Central memory CD4-positive, alpha-beta T cell (primary cell): Measurements from ENCODE around the gene TRIM41.
"Not testable (repeated sequence)": the region's sequence is repeated elsewhere in the genome, so short reads cannot be mapped to it uniquely, and the experiment has no call there.

ENCODE experiments used
- DNase-seq: peaks from one replicate; pipeline ENCODE4 v3.0.0; 2022

Gene TRIM41

GRCh38 chr5:181193656-181194055 lies 29.4 kb upstream of the TRIM41 start:
- no peak for DNase-seq

GRCh38 chr5:181194489-181195248 lies 28.4 kb upstream of the TRIM41 start:
- no peak for DNase-seq

GRCh38 chr5:181195249-181195761 lies 27.8 kb upstream of the TRIM41 start:
- DNase-seq: no peak

GRCh38 chr5:181197326-181197951 lies 25.6 kb upstream of the TRIM41 start:
- DNase-seq: no peak

GRCh38 chr5:181198106-181198685 lies 24.9 kb upstream of the TRIM41 start:
- DNase-seq: no peak

GRCh38 chr5:181198905-181199519 lies 24.1 kb upstream of the TRIM41 start:
- DNase-seq: no peak

- DNase-seq: no peak
These were observed 23.0 kb upstream of the TRIM41 start for GRCh38 chr5:181199881-181200638.

GRCh38 chr5:181200816-181201215 lies 22.3 kb upstream of the TRIM41 start:
- DNase-seq: no peak

GRCh38 chr5:181203093-181203711 lies 19.9 kb upstream of the TRIM41 start:
- no peak for DNase-seq

GRCh38 chr5:181203777-181204112 lies 19.3 kb upstream of the TRIM41 start:
- no peak for DNase-seq

- DNase-seq: no peak
These were observed 18.8 kb upstream of the TRIM41 start for GRCh38 chr5:181204113-181204825.

GRCh38 chr5:181204826-181205760 lies 18.0 kb upstream of the TRIM41 start, which contains the start of gene TRIM7:
TRIM7 (minus strand) TSS chr5:181205196; CDS start chr5:181205110, 86 bp downstream.
- DNase-seq: peak; percentile 15

GRCh38 chr5:181205761-181206649 lies 17.1 kb upstream of the TRIM41 start:
- no peak for DNase-seq

- peak; percentile 76 for DNase-seq
These were observed 15.7 kb upstream of the TRIM41 start for GRCh38 chr5:181207214-181207959.

- peak; percentile 15 for DNase-seq
These were observed 15.2 kb upstream of the TRIM41 start for GRCh38 chr5:181207960-181208253.

GRCh38 chr5:181209006-181209405 lies 14.1 kb upstream of the TRIM41 start:
- not testable (repeated sequence) for DNase-seq

- not testable (repeated sequence) for DNase-seq
These were observed 12.9 kb upstream of the TRIM41 start for GRCh38 chr5:181210148-181210547.

- not testable (repeated sequence) for DNase-seq
These were observed 12.4 kb upstream of the TRIM41 start for GRCh38 chr5:181210698-181211097.

GRCh38 chr5:181211208-181211607 lies 11.9 kb upstream of the TRIM41 start:
- DNase-seq: no peak
